CD4-positive, alpha-beta T cell treated with Interleukin-6 for 4 hours (primary cell): ENCODE data around the gene CHADL.
"Not testable (repeated sequence)": the region's sequence is repeated elsewhere in the genome, so short reads cannot be mapped to it uniquely, and the experiment has no call there.

Source experiments
- DNase-seq: peaks from one replicate; pipeline ENCODE4 v3.0.0-alpha.2; 2020; ENCODE audit warnings: mixed read lengths

Gene CHADL

DNA sequence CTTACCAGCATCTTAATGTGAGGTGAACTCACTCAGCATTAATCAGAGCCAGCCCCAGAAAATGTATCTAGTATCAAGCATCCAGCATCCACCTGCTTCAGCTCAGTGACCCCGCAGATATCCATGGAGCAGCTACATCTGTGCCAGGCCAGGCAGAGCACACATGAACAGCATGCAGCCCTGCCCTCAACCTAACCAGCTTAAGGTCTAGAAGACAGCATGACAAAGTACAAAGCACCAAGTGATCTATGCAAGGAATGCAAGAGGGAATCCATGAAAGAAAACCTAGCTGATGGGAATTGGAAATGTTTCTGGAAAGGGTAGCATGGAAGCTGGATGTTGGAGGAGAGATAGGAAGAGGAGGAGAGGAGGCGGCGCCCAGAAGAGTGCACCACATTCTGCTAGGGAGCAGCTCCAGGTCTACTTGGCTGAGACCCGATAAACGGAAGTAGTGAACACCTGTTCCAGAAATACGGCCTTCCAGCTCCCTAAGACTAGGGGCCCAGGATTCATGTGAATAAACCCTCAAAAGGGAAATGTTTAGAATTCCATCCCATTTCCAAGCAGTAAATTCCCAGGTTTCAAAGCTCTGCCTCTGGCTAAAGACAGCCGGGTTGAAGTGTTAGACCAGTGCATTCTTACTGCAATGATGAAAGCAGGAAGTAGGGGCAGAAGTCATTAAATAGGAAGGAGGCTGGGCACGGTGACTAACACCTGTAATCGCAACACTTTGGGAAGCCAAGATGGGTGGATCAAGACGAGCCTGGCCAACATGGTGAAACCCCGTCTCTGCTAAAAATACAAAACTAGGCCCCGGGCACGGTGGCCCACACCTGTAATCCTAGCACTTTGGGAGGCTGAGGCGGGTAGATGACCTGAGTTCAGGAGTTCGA, 59.1 kb downstream of the CHADL start:
- DNase-seq, result no peak

DNA sequence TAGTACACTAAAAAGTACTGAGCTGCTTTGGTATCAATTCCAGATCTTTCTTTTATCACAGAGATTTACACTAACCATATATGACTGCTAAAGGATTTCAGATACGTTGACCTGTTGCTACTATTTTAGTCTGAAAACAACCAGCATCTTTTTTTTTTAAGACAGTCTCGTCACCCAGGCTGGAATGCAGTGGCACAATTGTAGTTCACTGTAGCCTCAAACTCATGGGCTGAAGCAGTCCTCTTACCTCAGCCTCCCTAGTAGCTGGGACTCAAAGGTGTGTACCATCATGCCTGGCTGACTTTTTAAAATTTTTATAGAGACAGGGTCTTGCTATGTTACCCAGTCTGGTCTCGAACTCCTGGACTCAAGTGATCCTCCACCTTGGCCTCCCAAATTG, 59.8 kb downstream of the CHADL start:
- no peak for DNase-seq

DNA sequence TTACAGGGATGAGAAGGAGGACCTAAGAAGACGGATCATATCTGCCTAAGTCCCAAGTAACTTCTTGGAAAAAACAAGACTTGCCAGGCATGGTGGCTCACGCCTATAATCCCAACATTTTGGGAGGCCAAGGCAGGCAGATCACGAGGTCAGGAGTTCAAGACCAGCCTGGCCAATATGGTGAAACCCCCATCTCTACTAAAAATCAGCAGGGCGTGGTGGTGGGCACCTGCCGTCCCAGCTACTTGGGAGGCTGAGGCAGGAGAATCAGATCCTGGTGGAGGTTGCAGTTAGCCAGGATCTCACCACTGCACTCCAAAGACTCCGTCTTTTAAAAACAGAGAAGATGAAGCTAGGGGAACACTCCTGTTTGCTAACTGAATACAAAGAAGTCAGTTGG, 60.4 kb downstream of the CHADL start:
- DNase-seq, result not testable (repeated sequence)
